K562 (cell line): ENCODE results near the gene ERVFRD-1. TPM values are rescaled to one million over a fixed set of nuclear protein-coding genes. Genes with fewer than 3 reads are reported as not detected.

Experiments used
- MAFK ChIP-seq: IDR thresholded peaks from 2 replicates; pipeline ENCODE4 v1.6.1; 2011; ENCODE audit warnings: low read length, improper control_type of control experiment
- SMARCA5 ChIP-seq: fragments of 450-650 bp; IDR thresholded peaks from 2 replicates; pipeline ENCODE4 v1.6.1; 2016
- SRSF7 ChIP-seq: fragments of 200-400 bp; formaldehyde crosslinking; optimal IDR thresholded peaks from 2 replicates; pipeline ENCODE3; 2017; ENCODE audit warnings: mild to moderate bottlenecking, low read depth, low read length
- ZBTB40 ChIP-seq, 2 experiments: fragments of 450-650 bp in 1 of 2; sonication (generic) in 1 of 2; formaldehyde crosslinking in 1 of 2; IDR thresholded peaks; 2 replicates each; pipeline versions ENCODE4 v1.7.1 to v1.9.0; 2016 to 2022; ENCODE audit warnings: inconsistent platforms in 1 of 2, mild to moderate bottlenecking in 1 of 2, missing genetic modification reagents in 1 of 2
- ZNF165 ChIP-seq: fragments of 250-450 bp; sonication (Bioruptor Pico); IDR thresholded peaks from 2 replicates; pipeline ENCODE4 v1.4.0; 2020; ENCODE audit warnings: borderline replicate concordance
- ZNF232 ChIP-seq: sonication (generic); formaldehyde crosslinking; IDR thresholded peaks from 2 replicates; pipeline ENCODE4 v1.8.0; 2022; ENCODE audit warnings: mild to moderate bottlenecking, missing genetic modification reagents
- ZNF551 ChIP-seq: fragments of 250-450 bp; sonication (Bioruptor Pico); IDR thresholded peaks from 2 replicates; pipeline ENCODE4 v1.5.0; 2021; ENCODE audit warnings: mild to moderate bottlenecking, moderate library complexity
- ZNF644 ChIP-seq: fragments of 200-800 bp; sonication (Bioruptor generic); IDR thresholded peaks from 2 replicates; pipeline ENCODE4 v1.6.1; 2016; ENCODE audit warnings: low read depth, missing genetic modification characterization, missing compliant biosample characterization
- polyA plus RNA-seq, 8 experiments: library from polyadenylated mRNA; depleted of rRNA in 4 of 8; stranded (reverse) in 5 of 8; unstranded in 3 of 8; fragments of >200 nt; fragmentation: Nextera tagmentation in 2 of 8; fragmentation: Illumina TruSeq in 1 of 8; extraction: Ambion mirVana in 2 of 8; extraction: Trizol in 1 of 8; gene quantifications; 2 replicates each; pipeline versions ENCODE4 v1.2.1 to v1.2.3, GENCODE V29; 2011 to 2014; ENCODE audit warnings: inconsistent platforms in 1 of 8, missing spikeins in 1 of 8
- total RNA-seq, 7 experiments: library from RNA; depleted of rRNA in 6 of 7; stranded (reverse); fragments of >200 nt in 6 of 7; fragmentation: Illumina TruSeq in 2 of 7; extraction: Trizol in 2 of 7; gene quantifications; 2 replicates each; pipeline versions ENCODE4 v1.2.1 to v1.2.3, GENCODE V29; 2011 to 2021; ENCODE audit warnings: low replicate concordance in 1 of 7
- TF ChIP-seq, protein P1 (sequence below): sonication (generic); formaldehyde crosslinking; IDR thresholded peaks from 2 replicates; pipeline ENCODE4 v1.8.0; 2023; ENCODE audit warnings: missing genetic modification reagents, mild to moderate bottlenecking, borderline replicate concordance

Gene ERVFRD-1
- total and polyA plus RNA-seq, 9 of the 15 experiments (the other 6 are each of a cell fraction or from before 2014, with no cell fraction given) = 0.05 to 0.14 (median 0.09) TPM; not detected in 2

DNA sequence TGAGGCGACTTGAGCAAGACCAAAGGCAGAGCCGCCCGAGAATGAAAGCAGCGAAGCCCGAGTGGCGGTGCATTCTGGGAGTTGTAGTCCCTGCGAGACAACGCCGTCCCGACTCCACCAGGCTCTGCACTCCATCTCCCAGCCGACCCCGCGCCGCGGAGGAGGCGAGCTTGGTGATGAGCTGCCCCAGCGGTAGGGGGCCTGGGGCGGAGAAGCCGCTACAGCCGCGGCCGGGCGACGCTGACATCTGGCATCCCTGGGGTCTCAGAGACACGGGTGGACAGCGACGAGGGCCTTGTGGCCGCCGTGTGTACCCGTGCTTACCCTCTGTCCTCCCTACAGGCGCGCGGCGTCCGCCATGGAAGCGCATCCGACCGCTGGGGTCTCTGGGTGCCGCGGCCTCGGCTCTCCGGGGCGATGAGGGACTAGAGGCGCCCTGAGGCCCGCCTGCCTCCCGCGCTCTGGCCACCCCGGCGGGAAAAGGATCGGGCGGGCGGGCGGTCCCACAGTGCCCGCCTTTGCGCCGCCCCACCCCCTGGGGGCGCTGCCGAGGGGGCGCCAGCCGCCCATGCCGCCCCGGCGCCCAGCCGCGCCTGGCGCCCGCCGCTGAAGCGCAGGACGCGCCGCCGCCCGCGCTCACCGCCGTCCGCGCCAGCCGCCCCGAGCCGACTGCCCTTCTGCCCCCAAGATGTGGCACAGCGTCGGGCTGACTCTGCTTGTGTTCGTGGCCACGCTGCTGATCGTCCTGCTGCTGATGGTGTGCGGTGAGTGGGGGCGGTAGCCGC lies 17.7 kb downstream of the ERVFRD-1 start, which contains the start of gene SMIM13 (continued):
- TF ChIP-seq SMARCA5 (peak; percentile 31), ZBTB40 (IDR thresholded peaks at IDR 0.05) (peak; percentile 20; the same call in 1 of the 2 replicates), ZBTB40 (CRISPR knock-in tag; IDR thresholded peaks at IDR 0.05) (no peak), ZNF551 (CRISPR knock-in tag) (no peak), SRSF7 (no peak), MAFK (no peak), ZNF644 (peak; percentile 85; the same call in 1 of the 2 replicates), ZNF232 (CRISPR knock-in tag) (no peak), ZNF165 (no peak)
- TF ChIP-seq, protein P1, sequence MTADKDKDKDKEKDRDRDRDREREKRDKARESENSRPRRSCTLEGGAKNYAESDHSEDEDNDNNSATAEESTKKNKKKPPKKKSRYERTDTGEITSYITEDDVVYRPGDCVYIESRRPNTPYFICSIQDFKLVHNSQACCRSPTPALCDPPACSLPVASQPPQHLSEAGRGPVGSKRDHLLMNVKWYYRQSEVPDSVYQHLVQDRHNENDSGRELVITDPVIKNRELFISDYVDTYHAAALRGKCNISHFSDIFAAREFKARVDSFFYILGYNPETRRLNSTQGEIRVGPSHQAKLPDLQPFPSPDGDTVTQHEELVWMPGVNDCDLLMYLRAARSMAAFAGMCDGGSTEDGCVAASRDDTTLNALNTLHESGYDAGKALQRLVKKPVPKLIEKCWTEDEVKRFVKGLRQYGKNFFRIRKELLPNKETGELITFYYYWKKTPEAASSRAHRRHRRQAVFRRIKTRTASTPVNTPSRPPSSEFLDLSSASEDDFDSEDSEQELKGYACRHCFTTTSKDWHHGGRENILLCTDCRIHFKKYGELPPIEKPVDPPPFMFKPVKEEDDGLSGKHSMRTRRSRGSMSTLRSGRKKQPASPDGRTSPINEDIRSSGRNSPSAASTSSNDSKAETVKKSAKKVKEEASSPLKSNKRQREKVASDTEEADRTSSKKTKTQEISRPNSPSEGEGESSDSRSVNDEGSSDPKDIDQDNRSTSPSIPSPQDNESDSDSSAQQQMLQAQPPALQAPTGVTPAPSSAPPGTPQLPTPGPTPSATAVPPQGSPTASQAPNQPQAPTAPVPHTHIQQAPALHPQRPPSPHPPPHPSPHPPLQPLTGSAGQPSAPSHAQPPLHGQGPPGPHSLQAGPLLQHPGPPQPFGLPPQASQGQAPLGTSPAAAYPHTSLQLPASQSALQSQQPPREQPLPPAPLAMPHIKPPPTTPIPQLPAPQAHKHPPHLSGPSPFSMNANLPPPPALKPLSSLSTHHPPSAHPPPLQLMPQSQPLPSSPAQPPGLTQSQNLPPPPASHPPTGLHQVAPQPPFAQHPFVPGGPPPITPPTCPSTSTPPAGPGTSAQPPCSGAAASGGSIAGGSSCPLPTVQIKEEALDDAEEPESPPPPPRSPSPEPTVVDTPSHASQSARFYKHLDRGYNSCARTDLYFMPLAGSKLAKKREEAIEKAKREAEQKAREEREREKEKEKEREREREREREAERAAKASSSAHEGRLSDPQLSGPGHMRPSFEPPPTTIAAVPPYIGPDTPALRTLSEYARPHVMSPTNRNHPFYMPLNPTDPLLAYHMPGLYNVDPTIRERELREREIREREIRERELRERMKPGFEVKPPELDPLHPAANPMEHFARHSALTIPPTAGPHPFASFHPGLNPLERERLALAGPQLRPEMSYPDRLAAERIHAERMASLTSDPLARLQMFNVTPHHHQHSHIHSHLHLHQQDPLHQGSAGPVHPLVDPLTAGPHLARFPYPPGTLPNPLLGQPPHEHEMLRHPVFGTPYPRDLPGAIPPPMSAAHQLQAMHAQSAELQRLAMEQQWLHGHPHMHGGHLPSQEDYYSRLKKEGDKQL = no peak
